Activated B cell treated with CpG ODN at 0.5 μM for 24 hours (primary cell): Measurements from ENCODE around the gene ADSL. TPM values are rescaled to one million over a fixed set of nuclear protein-coding genes. Genes with fewer than 3 reads are reported as not detected.

Experiments used
- ATAC-seq: fragments of 200-7000 bp; cut with Tn5 transposase; one replicate; pipeline ENCODE4 v1.10.0; 2021; ENCODE audit warnings: low read depth, mild to moderate bottlenecking, moderate library complexity
- CTCF ChIA-PET: fragments of 350-600 bp; sonication (Branson Sonifier 250); formaldehyde crosslinking; loops from one replicate; lab custom pipeline; 2021; ENCODE audit warnings: antibody characterized with exemption; lab: Charles Lee
- POLR2A ChIA-PET: fragments of 350-600 bp; sonication (Branson Sonifier 250); formaldehyde crosslinking; loops from one replicate; lab custom pipeline; 2021; ENCODE audit warnings: antibody characterized with exemption; lab: Charles Lee
- DNase-seq: peaks from one replicate; pipeline ENCODE4 v3.0.0; 2022
- H3K27ac Mint-ChIP-seq: one replicate; pipeline ENCODE4 v1.8.0; 2020; ENCODE audit warnings: mixed read lengths
- H3K27me3 Mint-ChIP-seq: one replicate; pipeline ENCODE4 v1.8.0; 2021; ENCODE audit warnings: mixed read lengths
- H3K36me3 Mint-ChIP-seq: one replicate; pipeline ENCODE4 v1.8.0; 2021; ENCODE audit warnings: low read depth, mixed read lengths
- H3K4me1 Mint-ChIP-seq: one replicate; pipeline ENCODE4 v1.8.0; 2021; ENCODE audit warnings: mixed read lengths
- H3K4me3 Mint-ChIP-seq: one replicate; pipeline ENCODE4 v1.8.0; 2020; ENCODE audit warnings: mild to moderate bottlenecking, mixed read lengths
- H3K9me3 Mint-ChIP-seq: one replicate; pipeline ENCODE4 v1.8.0; 2020; ENCODE audit warnings: mixed read lengths
- intact Hi-C: fragments of 100-400 bp; cut with micrococcal nuclease; formaldehyde crosslinking; loops from one replicate; pipeline ENCODE4 v1.15.1; 2024
- total RNA-seq: library from RNA; stranded (reverse); gene quantifications from 2 replicates; pipeline ENCODE4 v1.2.3, GENCODE V29; 2022
- TF ChIP-seq, protein P1 (sequence below): fragments of 200-600 bp; IDR thresholded peaks from one replicate; pipeline ENCODE4 v1.8.0; 2022; ENCODE audit warnings: antibody characterized with exemption, mild to moderate bottlenecking

The ADSL gene
- total RNA-seq, 1 donor from 2014 or later = 102 TPM

DNA sequence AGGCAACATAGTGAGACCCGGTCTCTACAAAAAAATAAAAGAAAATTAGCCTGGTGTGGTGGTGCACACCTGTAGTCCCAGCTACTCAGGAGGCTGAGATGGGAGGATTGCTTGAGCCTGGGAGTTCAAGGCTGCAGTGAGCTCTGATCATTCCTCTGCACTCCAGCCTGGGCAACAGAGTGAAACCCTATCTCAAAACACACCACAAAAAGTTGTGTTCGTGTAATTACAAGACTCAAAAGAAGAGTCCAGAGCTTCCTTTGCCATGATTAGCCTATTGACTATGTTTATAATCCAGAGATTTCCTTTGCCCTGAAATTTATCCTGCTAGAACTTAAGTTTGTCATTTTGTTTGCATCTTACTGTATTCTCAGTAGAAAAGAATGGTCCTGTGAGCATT is 45.1 kb downstream of the ADSL start:
- Mint-ChIP-seq H3K36me3 (peaks cover 28% of the 10 kb centered on the region), H3K4me1 (peaks cover 77% of the 10 kb centered on the region), H3K27ac (no peak overlapping the region), H3K27me3 (no peaks in the 10 kb centered on the region), H3K4me3 (no peak overlapping the region), H3K9me3 (no peaks in the 10 kb centered on the region)
- TF ChIP-seq, protein P1, sequence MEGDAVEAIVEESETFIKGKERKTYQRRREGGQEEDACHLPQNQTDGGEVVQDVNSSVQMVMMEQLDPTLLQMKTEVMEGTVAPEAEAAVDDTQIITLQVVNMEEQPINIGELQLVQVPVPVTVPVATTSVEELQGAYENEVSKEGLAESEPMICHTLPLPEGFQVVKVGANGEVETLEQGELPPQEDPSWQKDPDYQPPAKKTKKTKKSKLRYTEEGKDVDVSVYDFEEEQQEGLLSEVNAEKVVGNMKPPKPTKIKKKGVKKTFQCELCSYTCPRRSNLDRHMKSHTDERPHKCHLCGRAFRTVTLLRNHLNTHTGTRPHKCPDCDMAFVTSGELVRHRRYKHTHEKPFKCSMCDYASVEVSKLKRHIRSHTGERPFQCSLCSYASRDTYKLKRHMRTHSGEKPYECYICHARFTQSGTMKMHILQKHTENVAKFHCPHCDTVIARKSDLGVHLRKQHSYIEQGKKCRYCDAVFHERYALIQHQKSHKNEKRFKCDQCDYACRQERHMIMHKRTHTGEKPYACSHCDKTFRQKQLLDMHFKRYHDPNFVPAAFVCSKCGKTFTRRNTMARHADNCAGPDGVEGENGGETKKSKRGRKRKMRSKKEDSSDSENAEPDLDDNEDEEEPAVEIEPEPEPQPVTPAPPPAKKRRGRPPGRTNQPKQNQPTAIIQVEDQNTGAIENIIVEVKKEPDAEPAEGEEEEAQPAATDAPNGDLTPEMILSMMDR = no peak
- ATAC-seq = no peak
- intact Hi-C loops = no loop called here
- ChIA-PET CTCF (no interaction called here), POLR2A (interaction anchor here (1.2 kb wide), 1 partner anchor 21 kb away, joined by 8 read pairs; the partner anchor contains the start of gene SGSM3)
- DNase-seq = no peak

DNA sequence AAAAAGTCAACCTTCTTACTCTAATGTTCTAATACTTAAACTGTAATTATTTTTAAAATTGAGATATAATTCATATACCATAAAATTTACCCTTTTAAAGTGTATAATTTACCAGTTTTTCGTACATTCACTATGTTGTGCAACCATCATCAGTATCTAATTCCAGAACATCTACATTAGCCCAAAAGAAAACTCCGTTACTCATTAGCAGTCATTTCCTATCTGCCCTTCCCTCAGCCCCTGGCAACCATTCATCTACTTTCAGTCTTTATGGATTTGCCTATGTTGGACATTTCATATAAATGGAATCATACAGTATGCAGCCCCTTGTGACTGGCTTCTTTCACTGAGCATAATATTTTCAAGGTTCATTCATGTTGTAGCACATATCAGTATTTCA is 46.3 kb downstream of the ADSL start:
- Mint-ChIP-seq H3K27me3 (no peaks in the 10 kb centered on the region), H3K4me1 (peaks cover 78% of the 10 kb centered on the region), H3K36me3 (peaks cover 30% of the 10 kb centered on the region), H3K27ac (no peak overlapping the region), H3K4me3 (no peak overlapping the region), H3K9me3 (no peaks in the 10 kb centered on the region)
- CTCF ChIA-PET = no interaction called here
- POLR2A ChIA-PET = no interaction called here
- TF ChIP-seq, protein P1 = no peak
- no peak for ATAC-seq
- no peak for DNase-seq
- intact Hi-C loops = no loop called here

DNA sequence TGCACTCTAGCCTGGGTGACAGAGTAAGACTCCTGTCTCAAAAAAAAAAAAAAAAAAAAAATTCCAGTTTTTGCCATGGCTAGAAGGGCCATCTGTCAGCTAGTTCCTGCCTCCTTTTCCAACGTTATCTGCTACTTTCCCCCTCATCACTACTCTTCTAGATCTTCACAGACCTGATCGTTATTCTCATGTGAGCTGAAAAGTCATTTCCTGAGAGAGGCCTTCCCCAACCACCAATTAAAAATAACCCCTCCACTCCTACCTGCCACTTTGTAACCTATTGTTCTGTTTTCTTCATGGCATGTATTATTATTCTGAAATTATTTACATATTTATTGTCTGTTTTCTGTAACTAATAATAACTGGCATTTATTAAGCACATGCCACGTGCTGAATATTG is 48.3 kb downstream of the ADSL start:
- Mint-ChIP-seq H3K9me3 (no peaks in the 10 kb centered on the region), H3K27me3 (no peaks in the 10 kb centered on the region)
- no peak for DNase-seq

GRCh38 chr22:40395607-40396006 is 49.3 kb downstream of the ADSL start:
- peaks cover 82% of the 10 kb centered on the region for H3K4me1 Mint-ChIP-seq
- H3K27me3 Mint-ChIP-seq = no peaks in the 10 kb centered on the region
- peaks cover 12% of the 10 kb centered on the region for H3K36me3 Mint-ChIP-seq
- no peak for DNase-seq
- ChIA-PET POLR2A (interaction anchor here (2.1 to 2.8 kb wide), 2 partner anchors 10 to 41 kb away, joined by 4 to 11 read pairs; no protein-coding TSS in a partner anchor), CTCF (no interaction called here)
- ATAC-seq = no peak
- peak overlapping the region; percentile 26 for H3K27ac Mint-ChIP-seq
- H3K4me3 Mint-ChIP-seq = no peak overlapping the region
- intact Hi-C loops = no loop called here
- TF ChIP-seq, protein P1 = no peak
- H3K9me3 Mint-ChIP-seq = no peaks in the 10 kb centered on the region

More for the DNA sequence above, 48.3 kb downstream of the ADSL start:
- ChIA-PET CTCF (interaction anchor here (0.7 kb wide), 1 partner anchor 29 kb away, joined by 4 read pairs; no protein-coding TSS in a partner anchor), POLR2A (interaction anchor here (0.6 to 2.8 kb wide), 4 partner anchors 9 to 42 kb away, joined by 4 to 11 read pairs (median 4); no protein-coding TSS in a partner anchor)
- H3K36me3 Mint-ChIP-seq = peaks cover 17% of the 10 kb centered on the region
- ATAC-seq = no peak
- intact Hi-C loops = no loop called here
- H3K27ac Mint-ChIP-seq = peak overlapping the region; percentile 50
- H3K4me3 Mint-ChIP-seq = no peak overlapping the region
- TF ChIP-seq, protein P1 = no peak
- peaks cover 81% of the 10 kb centered on the region for H3K4me1 Mint-ChIP-seq

DNA sequence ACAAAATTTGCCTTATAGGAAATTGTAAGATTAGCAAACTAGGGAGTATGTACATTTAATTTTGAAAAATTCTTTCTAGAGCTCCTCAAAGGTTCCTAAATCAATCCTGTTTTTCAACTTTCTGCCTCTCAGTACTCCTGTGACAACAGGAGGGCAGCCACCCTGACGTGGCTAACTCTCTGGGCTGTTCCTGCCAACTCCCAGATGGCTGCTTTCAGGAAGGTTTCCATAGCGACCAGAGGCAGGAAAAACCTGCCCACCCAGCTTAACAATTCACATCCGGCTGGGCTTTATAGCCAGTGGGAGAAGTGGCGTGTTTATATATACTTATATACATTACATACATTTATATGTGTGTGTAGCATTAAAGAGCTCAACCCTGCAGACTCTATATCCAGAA is 50.6 kb downstream of the ADSL start:
- H3K4me3 Mint-ChIP-seq = peak overlapping the region; percentile 28
- TF ChIP-seq, protein P1 = no peak
- H3K27me3 Mint-ChIP-seq = no peaks in the 10 kb centered on the region
- ChIA-PET POLR2A (interaction anchor here (0.6 to 2.8 kb wide), 5 partner anchors 9 to 37 kb away, joined by 3 to 11 read pairs (median 3); no protein-coding TSS in a partner anchor), CTCF (interaction anchor here (0.7 to 1.5 kb wide), 3 partner anchors 11 to 49 kb away, joined by 3 to 7 read pairs (median 4); no protein-coding TSS in a partner anchor)
- peaks cover 86% of the 10 kb centered on the region for H3K4me1 Mint-ChIP-seq
- peaks cover 13% of the 10 kb centered on the region for H3K36me3 Mint-ChIP-seq
- no peak for DNase-seq
- no peaks in the 10 kb centered on the region for H3K9me3 Mint-ChIP-seq
- H3K27ac Mint-ChIP-seq = peak overlapping the region; percentile 80
- intact Hi-C loops = no loop called here
- no peak for ATAC-seq
